ENCODE data around the gene PHF11.

The PHF11 gene

DNA sequence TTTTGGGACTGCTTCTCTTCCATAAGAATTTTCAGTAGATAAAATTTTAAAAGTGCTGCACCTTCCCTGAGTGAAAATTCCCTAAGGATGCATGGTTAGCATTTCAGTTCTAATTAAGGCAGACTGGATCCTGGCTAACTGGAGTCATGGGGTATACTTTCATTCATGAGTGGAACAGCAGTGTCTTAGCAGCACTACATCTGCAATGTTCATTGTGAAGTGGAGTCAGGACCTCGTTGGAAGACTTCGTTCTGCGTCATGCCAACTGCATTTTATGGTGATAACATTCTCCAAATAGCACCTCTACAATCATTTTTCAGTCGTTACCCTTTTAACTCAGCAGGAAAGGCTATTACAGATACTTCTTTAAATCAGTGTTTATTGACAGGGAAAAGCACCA is 25.5 kb downstream of the PHF11 start:
- TF ChIP-seq, protein P1, sequence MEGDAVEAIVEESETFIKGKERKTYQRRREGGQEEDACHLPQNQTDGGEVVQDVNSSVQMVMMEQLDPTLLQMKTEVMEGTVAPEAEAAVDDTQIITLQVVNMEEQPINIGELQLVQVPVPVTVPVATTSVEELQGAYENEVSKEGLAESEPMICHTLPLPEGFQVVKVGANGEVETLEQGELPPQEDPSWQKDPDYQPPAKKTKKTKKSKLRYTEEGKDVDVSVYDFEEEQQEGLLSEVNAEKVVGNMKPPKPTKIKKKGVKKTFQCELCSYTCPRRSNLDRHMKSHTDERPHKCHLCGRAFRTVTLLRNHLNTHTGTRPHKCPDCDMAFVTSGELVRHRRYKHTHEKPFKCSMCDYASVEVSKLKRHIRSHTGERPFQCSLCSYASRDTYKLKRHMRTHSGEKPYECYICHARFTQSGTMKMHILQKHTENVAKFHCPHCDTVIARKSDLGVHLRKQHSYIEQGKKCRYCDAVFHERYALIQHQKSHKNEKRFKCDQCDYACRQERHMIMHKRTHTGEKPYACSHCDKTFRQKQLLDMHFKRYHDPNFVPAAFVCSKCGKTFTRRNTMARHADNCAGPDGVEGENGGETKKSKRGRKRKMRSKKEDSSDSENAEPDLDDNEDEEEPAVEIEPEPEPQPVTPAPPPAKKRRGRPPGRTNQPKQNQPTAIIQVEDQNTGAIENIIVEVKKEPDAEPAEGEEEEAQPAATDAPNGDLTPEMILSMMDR (IDR thresholded peaks at IDR 0.05; ENCODE audit: low read depth, low read length): no peak
- DNase-seq (ENCODE audit: extremely low read depth, low read depth): no peak

DNA sequence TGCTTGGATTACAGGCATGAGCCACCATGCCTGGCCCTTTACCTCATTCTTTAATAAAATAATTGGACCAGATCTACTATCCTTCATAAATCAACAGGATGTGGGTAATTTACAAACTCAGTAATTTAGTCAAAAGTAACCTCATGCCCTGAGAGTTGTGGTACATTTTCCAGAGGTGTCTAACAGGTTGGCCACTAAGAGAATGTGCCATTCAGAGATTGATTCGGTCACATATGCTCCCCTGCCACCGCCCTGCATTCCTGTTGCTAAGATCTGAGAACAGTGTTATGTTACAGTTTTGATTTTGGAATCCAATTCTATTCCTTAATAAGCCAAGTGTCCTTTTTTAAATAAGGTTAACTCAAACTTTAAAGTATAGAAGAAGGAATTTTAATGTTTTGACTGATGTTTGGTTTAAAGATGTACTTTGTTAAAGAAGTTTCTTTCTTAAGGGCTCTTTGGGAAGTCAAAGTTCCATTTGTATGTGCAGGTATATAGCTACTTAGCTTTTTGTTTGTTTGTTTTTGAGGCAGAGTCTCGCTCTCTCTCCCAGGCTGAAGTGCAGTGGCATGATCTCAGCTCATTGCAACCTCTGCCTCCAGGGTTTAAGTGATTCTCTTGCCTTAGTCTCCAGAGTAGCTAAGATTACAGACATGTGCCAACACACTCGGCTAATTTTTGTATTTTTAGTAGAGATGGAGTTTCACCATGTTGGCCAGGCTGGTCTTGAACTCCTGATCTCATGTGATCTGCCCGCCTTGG is 29.2 kb downstream of the PHF11 start:
- DNase-seq (ENCODE audit: extremely low read depth, low read depth): no peak
- TF ChIP-seq, protein P1 (IDR thresholded peaks at IDR 0.05; ENCODE audit: low read depth, low read length): no peak

DNA sequence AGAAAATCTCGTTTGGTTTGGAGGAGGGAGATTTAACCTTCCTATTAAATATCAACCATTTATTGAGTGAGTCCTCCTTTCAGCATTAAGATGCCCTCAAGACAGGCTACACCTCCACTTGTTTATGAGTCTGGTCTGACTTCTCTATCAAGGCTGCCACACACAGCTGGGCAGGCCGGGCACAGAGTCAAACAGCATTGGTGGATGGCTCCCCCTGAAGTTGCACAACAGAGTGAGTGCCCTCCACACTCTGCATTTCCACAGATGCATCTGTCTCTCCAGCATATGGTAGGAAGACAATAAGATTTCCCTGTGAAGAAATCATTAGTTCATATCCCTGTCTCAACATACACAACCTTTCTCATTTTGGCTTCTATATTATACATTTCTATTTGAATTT is 31.4 kb downstream of the PHF11 start:
- no peak for DNase-seq (ENCODE audit: extremely low read depth, low read depth)
- TF ChIP-seq, protein P1 (IDR thresholded peaks at IDR 0.05; ENCODE audit: low read depth, low read length): no peak

DNA sequence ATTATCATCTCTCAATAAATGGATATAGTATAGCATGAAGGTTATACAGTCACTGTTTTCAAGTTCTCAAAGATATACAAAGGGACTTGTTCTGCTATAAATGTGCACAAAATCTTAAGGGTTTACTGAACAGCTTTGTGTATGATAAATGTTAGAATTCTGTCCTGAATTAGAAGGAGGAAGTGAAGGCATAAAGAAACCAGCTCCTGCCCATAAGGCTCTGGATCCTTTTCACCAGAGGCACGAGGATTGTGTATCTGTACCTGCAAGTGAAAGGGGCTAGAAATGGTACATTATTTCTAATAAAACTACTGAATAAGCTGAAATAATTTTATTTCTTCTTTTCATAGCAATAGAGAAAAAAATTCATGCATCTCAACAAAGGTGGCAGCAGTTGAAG is 32.4 kb downstream of the PHF11 start:
- TF ChIP-seq, protein P1 (IDR thresholded peaks at IDR 0.05; ENCODE audit: low read depth, low read length): no peak

DNA sequence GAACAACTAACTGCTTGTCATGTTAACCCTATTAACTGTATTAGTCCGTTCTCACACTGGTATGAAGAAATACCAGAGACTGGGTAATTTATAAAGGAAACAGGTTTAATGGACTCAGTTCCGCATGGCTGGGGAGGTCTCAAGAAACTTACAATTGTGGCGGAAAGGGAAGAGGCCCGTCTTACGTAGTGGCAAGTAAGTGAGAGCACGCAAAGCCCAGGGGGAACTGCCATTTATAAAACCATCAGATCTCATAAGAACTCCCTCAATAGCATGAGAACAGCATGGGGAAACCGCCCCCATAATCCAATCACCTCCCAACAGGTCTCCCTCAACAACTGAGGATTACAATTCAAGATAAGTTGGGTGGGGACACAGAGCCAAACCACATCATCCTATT is 34.7 kb downstream of the PHF11 start:
- DNase-seq (ENCODE audit: extremely low read depth, low read depth): no peak
- TF ChIP-seq, protein P1 (IDR thresholded peaks at IDR 0.05; ENCODE audit: low read depth, low read length): no peak

More for the DNA sequence above, 32.4 kb downstream of the PHF11 start:
- DNase-seq (ENCODE audit: extremely low read depth, low read depth): no peak

DNA sequence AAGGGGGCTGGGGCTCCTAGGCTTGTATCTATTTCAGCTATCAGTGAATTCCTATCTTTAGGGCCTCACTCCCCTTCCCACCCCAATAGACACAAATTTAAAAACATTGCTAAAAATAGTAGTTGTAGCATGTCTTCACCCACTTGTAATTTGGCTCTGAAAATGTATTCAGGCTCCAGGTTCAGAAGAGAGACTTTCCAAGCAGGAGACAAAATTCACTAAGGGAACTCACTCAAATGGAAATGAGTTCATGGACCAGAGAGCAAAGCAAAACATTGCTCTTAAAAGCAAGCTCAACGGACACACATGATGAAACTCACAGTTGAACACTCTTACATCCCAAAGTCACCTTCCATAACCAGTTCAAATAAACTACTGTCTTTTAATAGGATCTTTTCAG is 36.8 kb downstream of the PHF11 start:
- no peak for DNase-seq (ENCODE audit: extremely low read depth, low read depth)
- TF ChIP-seq, protein P1 (IDR thresholded peaks at IDR 0.05; ENCODE audit: low read depth, low read length): no peak

DNA sequence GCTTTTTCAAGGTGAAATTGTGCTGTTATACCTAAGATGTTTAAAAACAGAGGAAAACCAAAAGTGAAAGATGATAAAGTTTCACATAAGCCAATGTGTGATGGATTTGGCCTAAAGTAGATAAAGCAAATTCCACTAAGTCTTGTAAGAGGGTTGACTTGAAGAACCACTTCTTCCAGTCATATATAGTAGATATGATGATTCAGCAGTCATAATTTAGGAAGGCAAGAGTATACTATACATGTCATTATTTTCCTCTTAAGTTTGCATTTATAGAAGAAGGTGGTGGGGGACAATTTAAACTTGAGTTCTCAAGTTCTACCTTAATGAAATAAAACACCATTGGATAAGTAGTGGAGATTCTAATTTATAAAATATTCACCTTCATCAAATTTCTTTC is 37.3 kb downstream of the PHF11 start:
- TF ChIP-seq, protein P1 (IDR thresholded peaks at IDR 0.05; ENCODE audit: low read depth, low read length): no peak
- no peak for DNase-seq (ENCODE audit: extremely low read depth, low read depth)
